Activated T-helper 2 cell treated with anti-CD3 and anti-CD28 coated beads, Interferon-gamma antibody, Interleukin-2, Interleukin-4, amounts not matched to agents 10 μg/mL and 5 μg/mL and 100 μg/mL, durations not matched to agents 14 hours and 24 hours and 36 hours (primary cell): Measurements from ENCODE around the gene PYGM. TPM values are rescaled to one million over a fixed set of nuclear protein-coding genes. Genes with fewer than 3 reads are reported as not detected.

Experiments used
- DNase-seq: peaks from one replicate; pipeline ENCODE4 v3.0.0; 2021; ENCODE audit warnings: low spot score
- H3K27ac Mint-ChIP-seq: one replicate; pipeline ENCODE4 v1.8.0; 2021; ENCODE audit warnings: mixed read lengths
- H3K27me3 Mint-ChIP-seq: one replicate; pipeline ENCODE4 v1.8.0; 2021; ENCODE audit warnings: low read depth, mixed read lengths
- H3K36me3 Mint-ChIP-seq: one replicate; pipeline ENCODE4 v1.8.0; 2021; ENCODE audit warnings: low read depth, mixed read lengths
- H3K4me1 Mint-ChIP-seq: one replicate; pipeline ENCODE4 v1.8.0; 2021; ENCODE audit warnings: low read depth, mixed read lengths
- H3K4me3 Mint-ChIP-seq: one replicate; pipeline ENCODE4 v1.8.0; 2021; ENCODE audit warnings: low read depth, mild to moderate bottlenecking, moderate library complexity, mixed read lengths
- H3K9me3 Mint-ChIP-seq: one replicate; pipeline ENCODE4 v1.8.0; 2021; ENCODE audit warnings: mixed read lengths
- intact Hi-C: fragments of 100-400 bp; cut with micrococcal nuclease; formaldehyde crosslinking; loops from one replicate; pipeline ENCODE4 v1.15.1; 2023
- total RNA-seq: library from RNA; stranded (reverse); gene quantifications from 2 replicates; pipeline ENCODE4 v1.2.3, GENCODE V29; 2022

The PYGM gene
- total RNA-seq, 1 donor from 2014 or later: 1.9 TPM

- H3K4me3 Mint-ChIP-seq: no peak overlapping the region
- peaks cover 41% of the 10 kb centered on the region for H3K36me3 Mint-ChIP-seq
- H3K9me3 Mint-ChIP-seq: no peaks in the 10 kb centered on the region
- H3K27ac Mint-ChIP-seq: no peak overlapping the region
- peaks cover 14% of the 10 kb centered on the region for H3K4me1 Mint-ChIP-seq
- H3K27me3 Mint-ChIP-seq: no peaks in the 10 kb centered on the region
- DNase-seq: no peak
- intact Hi-C loops: no loop called here
Observed at GRCh38 chr11:64799256-64799622, 39.5 kb upstream of the PYGM start.

- no peak overlapping the region for H3K4me3 Mint-ChIP-seq
- peaks cover 46% of the 10 kb centered on the region for H3K36me3 Mint-ChIP-seq
- intact Hi-C loops: no loop called here
- no peaks in the 10 kb centered on the region for H3K27me3 Mint-ChIP-seq
- H3K27ac Mint-ChIP-seq: no peak overlapping the region
- H3K4me1 Mint-ChIP-seq: peaks cover 15% of the 10 kb centered on the region
- H3K9me3 Mint-ChIP-seq: no peaks in the 10 kb centered on the region
- no peak for DNase-seq
Observed at GRCh38 chr11:64796757-64797541, 37.2 kb upstream of the PYGM start.

- no peaks in the 10 kb centered on the region for H3K9me3 Mint-ChIP-seq
- DNase-seq: no peak
- H3K27ac Mint-ChIP-seq: no peak overlapping the region
- H3K4me1 Mint-ChIP-seq: peaks cover 15% of the 10 kb centered on the region
- intact Hi-C loops: no loop called here
- H3K36me3 Mint-ChIP-seq: peaks cover 46% of the 10 kb centered on the region
- H3K4me3 Mint-ChIP-seq: no peak overlapping the region
- no peaks in the 10 kb centered on the region for H3K27me3 Mint-ChIP-seq
Observed at GRCh38 chr11:64796047-64796756, 36.4 kb upstream of the PYGM start.

- Mint-ChIP-seq H3K4me3 (no peak overlapping the region), H3K9me3 (no peaks in the 10 kb centered on the region), H3K36me3 (peaks cover 45% of the 10 kb centered on the region), H3K27ac (no peak overlapping the region), H3K4me1 (peaks cover 15% of the 10 kb centered on the region), H3K27me3 (no peaks in the 10 kb centered on the region)
- intact Hi-C loops: no loop called here
- DNase-seq: no peak
Observed at GRCh38 chr11:64794526-64794925, 34.8 kb upstream of the PYGM start.

- intact Hi-C loops: no loop called here
Observed at GRCh38 chr11:64793271-64794160, 33.7 kb upstream of the PYGM start.

GRCh38 chr11:64792482-64792881 lies 32.7 kb upstream of the PYGM start:
- Mint-ChIP-seq H3K4me3 (no peak overlapping the region), H3K27me3 (no peaks in the 10 kb centered on the region), H3K27ac (no peak overlapping the region), H3K4me1 (peaks cover 12% of the 10 kb centered on the region), H3K36me3 (peaks cover 40% of the 10 kb centered on the region), H3K9me3 (no peaks in the 10 kb centered on the region)
- no peak for DNase-seq
- intact Hi-C loops: no loop called here

More at GRCh38 chr11:64793271-64794160, 33.7 kb upstream of the PYGM start:
- Mint-ChIP-seq H3K4me1 (peaks cover 12% of the 10 kb centered on the region), H3K36me3 (peaks cover 38% of the 10 kb centered on the region), H3K27me3 (no peaks in the 10 kb centered on the region), H3K4me3 (no peak overlapping the region), H3K27ac (peak overlapping the region; percentile 14), H3K9me3 (no peaks in the 10 kb centered on the region)
- DNase-seq: no peak

GRCh38 chr11:64791781-64792291 lies 32.1 kb upstream of the PYGM start:
- Mint-ChIP-seq H3K27ac (no peak overlapping the region), H3K4me1 (peaks cover 12% of the 10 kb centered on the region), H3K9me3 (no peaks in the 10 kb centered on the region), H3K4me3 (no peak overlapping the region), H3K36me3 (peaks cover 40% of the 10 kb centered on the region), H3K27me3 (no peaks in the 10 kb centered on the region)
- intact Hi-C loops: no loop called here
- no peak for DNase-seq

- Mint-ChIP-seq H3K27ac (no peak overlapping the region), H3K9me3 (no peaks in the 10 kb centered on the region), H3K4me1 (peaks cover 12% of the 10 kb centered on the region), H3K4me3 (no peak overlapping the region), H3K36me3 (peaks cover 34% of the 10 kb centered on the region), H3K27me3 (no peaks in the 10 kb centered on the region)
- intact Hi-C loops: no loop called here
- no peak for DNase-seq
Observed at GRCh38 chr11:64790205-64791095, 30.7 kb upstream of the PYGM start.

GRCh38 chr11:64789331-64790204 lies 29.8 kb upstream of the PYGM start:
- DNase-seq: no peak
- intact Hi-C loops: no loop called here
- Mint-ChIP-seq H3K36me3 (peaks cover 32% of the 10 kb centered on the region), H3K4me1 (peaks cover 8% of the 10 kb centered on the region), H3K4me3 (no peak overlapping the region), H3K27me3 (no peaks in the 10 kb centered on the region), H3K9me3 (no peaks in the 10 kb centered on the region), H3K27ac (no peak overlapping the region)

- no peak for DNase-seq
- H3K9me3 Mint-ChIP-seq: no peaks in the 10 kb centered on the region
- no peak overlapping the region for H3K27ac Mint-ChIP-seq
- no peak overlapping the region for H3K4me3 Mint-ChIP-seq
- peaks cover 2% of the 10 kb centered on the region for H3K4me1 Mint-ChIP-seq
- no peaks in the 10 kb centered on the region for H3K27me3 Mint-ChIP-seq
- intact Hi-C loops: no loop called here
- H3K36me3 Mint-ChIP-seq: peaks cover 25% of the 10 kb centered on the region
Observed at GRCh38 chr11:64788321-64789215, 28.8 kb upstream of the PYGM start.
